Testis (tissue), 3 donors: ENCODE results near the gene SANBR. TPM values are rescaled to one million over a fixed set of nuclear protein-coding genes. Genes with fewer than 3 reads are reported as not detected.

Source experiments
- DNase-seq: peaks from one replicate; pipeline ENCODE4 v3.0.0-alpha.2; 2019
- H3K27ac ChIP-seq, 2 donors: fragments of 200-600 bp; sonication (generic); one replicate each; pipeline ENCODE4 v1.5.1; 2019
- H3K27me3 ChIP-seq: fragments of 200-600 bp; sonication (generic); one replicate; pipeline ENCODE4 v1.5.1; 2019
- H3K36me3 ChIP-seq: fragments of 200-600 bp; sonication (generic); one replicate; pipeline ENCODE4 v1.5.1; 2017; ENCODE audit warnings: low read depth; ENCODE audit errors: missing control alignments
- H3K4me1 ChIP-seq: fragments of 200-600 bp; sonication (generic); one replicate; pipeline ENCODE4 v1.5.1; 2019
- H3K4me3 ChIP-seq, 2 donors: fragments of 200-600 bp; sonication (generic); one replicate each; pipeline ENCODE4 v1.5.1; 2017 to 2019
- H3K9me3 ChIP-seq: fragments of 200-600 bp; sonication (generic); one replicate; pipeline ENCODE4 v1.5.1; 2017
- POLR2A ChIP-seq: fragments of 450-650 bp; IDR thresholded peaks from one replicate; pipeline ENCODE4 v1.6.1; 2017; ENCODE audit warnings: antibody characterized with exemption, mild to moderate bottlenecking, moderate library complexity
- WGBS, 2 donors: methylation state at CpG; one replicate each; pipeline ENCODE4 v1.1.5; 2018; 5-methylcytosine and 5-hydroxymethylcytosine counted together
- intact Hi-C: fragments of 100-400 bp; cut with DNase I; formaldehyde crosslinking; loops from one replicate; pipeline ENCODE4 v1.15.1; 2023; ENCODE audit warnings: low total_unique reads
- polyA plus RNA-seq: library from polyadenylated mRNA; stranded (reverse); fragments of 350-450 nt; fragmentation: Illumina TruSeq; extraction: RNeasy Lipid Tissue Mini Kit (QIAGEN cat#74804); gene quantifications from one replicate; pipeline ENCODE4 v1.2.3, GENCODE V29; 2014; ENCODE audit warnings: low read depth, low replicate concordance; ENCODE audit not compliant: insufficient read depth
- total RNA-seq, 2 donors: library from RNA; depleted of rRNA; stranded (reverse); fragments of >200 nt; gene quantifications; one replicate each; pipeline ENCODE4 v1.2.3, GENCODE V29; 2016
- TF ChIP-seq, protein P1 (sequence below), 3 experiments: fragments of 450-650 bp in 2 of 3; fragments of 200-600 bp in 1 of 3; sonication (generic) in 1 of 3; IDR thresholded peaks; one replicate each; pipeline ENCODE4 v1.5.1; 2016 to 2019; ENCODE audit warnings: antibody characterized with exemption in 3 of 3, mild to moderate bottlenecking in 2 of 3, moderate library complexity in 1 of 3

SANBR gene
- total and polyA plus RNA-seq, 3 donors from 2014 or later: 9.4 to 12.4 (median 11.1) TPM

GRCh38 chr2:61074100-61074499, 8.4 kb downstream of the SANBR start:
- Histone ChIP-seq H3K4me1 (no peaks in the 10 kb centered on the region), H3K36me3 (no peaks in the 10 kb centered on the region), H3K27ac (no peak overlapping the region), H3K9me3 (no peaks in the 10 kb centered on the region), H3K4me3 (no peak overlapping the region), H3K27me3 (no peaks in the 10 kb centered on the region)
- 93 to 100% methylated on average over 1 of the region's 1 CpG for WGBS, 2 donors
- no peak for DNase-seq
- intact Hi-C loops: no loop called here
- no peak for TF ChIP-seq POLR2A
- TF ChIP-seq, protein P1, sequence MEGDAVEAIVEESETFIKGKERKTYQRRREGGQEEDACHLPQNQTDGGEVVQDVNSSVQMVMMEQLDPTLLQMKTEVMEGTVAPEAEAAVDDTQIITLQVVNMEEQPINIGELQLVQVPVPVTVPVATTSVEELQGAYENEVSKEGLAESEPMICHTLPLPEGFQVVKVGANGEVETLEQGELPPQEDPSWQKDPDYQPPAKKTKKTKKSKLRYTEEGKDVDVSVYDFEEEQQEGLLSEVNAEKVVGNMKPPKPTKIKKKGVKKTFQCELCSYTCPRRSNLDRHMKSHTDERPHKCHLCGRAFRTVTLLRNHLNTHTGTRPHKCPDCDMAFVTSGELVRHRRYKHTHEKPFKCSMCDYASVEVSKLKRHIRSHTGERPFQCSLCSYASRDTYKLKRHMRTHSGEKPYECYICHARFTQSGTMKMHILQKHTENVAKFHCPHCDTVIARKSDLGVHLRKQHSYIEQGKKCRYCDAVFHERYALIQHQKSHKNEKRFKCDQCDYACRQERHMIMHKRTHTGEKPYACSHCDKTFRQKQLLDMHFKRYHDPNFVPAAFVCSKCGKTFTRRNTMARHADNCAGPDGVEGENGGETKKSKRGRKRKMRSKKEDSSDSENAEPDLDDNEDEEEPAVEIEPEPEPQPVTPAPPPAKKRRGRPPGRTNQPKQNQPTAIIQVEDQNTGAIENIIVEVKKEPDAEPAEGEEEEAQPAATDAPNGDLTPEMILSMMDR (IDR thresholded peaks at IDR 0.05): no peak

DNA sequence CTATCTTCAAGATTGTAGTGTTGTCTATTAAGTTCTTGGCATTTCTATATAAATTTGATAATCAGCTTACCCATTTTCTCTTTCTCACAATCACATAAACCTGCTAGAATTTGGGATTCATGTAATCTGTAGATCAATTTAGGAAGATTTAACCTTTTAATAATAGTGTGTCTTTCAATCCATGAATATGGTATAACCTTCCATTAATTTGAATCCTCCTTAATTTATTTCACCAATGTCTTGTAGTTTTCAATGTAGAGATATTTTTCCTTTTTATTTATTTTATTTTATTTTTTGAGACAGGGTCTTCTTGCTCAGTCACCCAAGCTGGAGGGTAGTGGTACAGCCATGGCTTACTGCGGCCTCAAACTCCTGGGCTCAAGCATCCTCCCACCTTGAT, 20.2 kb downstream of the SANBR start:
- no peak for TF ChIP-seq POLR2A
- TF ChIP-seq, protein P1 (IDR thresholded peaks at IDR 0.05): no peak
- no peaks in the 10 kb centered on the region for H3K4me1 ChIP-seq
- H3K36me3 ChIP-seq: no peaks in the 10 kb centered on the region
- intact Hi-C loops: no loop called here
- no peak overlapping the region for H3K4me3 ChIP-seq
- DNase-seq: no peak
- no peaks in the 10 kb centered on the region for H3K27me3 ChIP-seq
- H3K9me3 ChIP-seq: no peaks in the 10 kb centered on the region
- 97 to 100% methylated on average over 1 of the region's 1 CpG for WGBS, 2 donors
- H3K27ac ChIP-seq: no peak overlapping the region

DNA sequence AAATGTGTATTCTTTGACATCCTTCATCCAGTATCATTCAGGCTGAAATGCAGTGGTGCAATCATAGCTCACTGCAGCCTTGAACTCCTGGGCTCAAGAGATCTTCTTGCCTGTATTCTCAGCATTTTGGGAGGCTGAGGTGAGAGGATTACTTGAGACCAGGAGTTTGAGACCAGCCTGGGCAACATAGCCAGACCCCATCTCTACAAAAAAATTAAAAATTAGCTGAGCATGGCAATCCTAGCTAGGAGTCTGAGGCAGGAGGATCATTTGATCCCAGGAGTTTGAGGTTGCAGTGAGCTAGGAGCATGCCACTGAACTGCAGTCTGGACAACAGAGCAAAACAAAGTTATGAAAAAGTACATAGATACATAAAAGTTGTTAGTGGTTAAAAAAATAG, 24.1 kb downstream of the SANBR start:
- DNase-seq: no peak
- Histone ChIP-seq H3K36me3 (no peaks in the 10 kb centered on the region), H3K27me3 (no peaks in the 10 kb centered on the region), H3K27ac (no peak overlapping the region), H3K4me3 (no peak overlapping the region), H3K4me1 (no peaks in the 10 kb centered on the region), H3K9me3 (no peaks in the 10 kb centered on the region)
- TF ChIP-seq POLR2A: no peak
- TF ChIP-seq, protein P1 (IDR thresholded peaks at IDR 0.05): no peak
- intact Hi-C loops: no loop called here

DNA sequence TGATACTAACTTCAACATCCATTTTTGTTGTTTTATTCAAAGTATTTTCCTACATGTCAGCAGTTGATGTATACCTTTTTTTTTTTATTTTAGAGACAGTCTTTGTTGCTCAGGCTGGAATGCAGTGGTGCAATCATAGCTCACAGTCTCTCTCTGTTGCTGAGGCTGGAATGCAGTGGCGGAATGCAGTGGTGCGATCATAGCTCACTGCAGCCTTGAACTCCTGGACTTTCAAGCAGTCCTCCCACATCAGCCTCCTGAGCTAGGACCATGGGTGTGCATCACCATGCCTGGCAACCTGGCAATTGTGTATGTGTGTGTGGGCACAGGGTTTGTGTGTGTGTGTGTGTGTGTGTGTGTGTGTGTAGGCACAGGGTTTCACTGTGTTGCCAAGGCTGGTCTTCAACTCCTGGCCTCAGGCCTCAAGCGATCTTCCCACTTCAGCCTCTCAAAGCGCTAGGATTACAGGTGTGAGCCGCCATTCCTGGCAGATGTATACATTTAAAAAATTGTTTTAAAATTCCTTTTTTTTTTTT, 24.8 kb downstream of the SANBR start:
- no peak for TF ChIP-seq POLR2A
- TF ChIP-seq, protein P1 (IDR thresholded peaks at IDR 0.05): no peak
- whole genome bisulfite sequencing, 2 donors: 60 to 68% methylated on average over 5 of the region's 5 CpGs
- no peak overlapping the region for H3K27ac ChIP-seq
- no peaks in the 10 kb centered on the region for H3K36me3 ChIP-seq
- no peaks in the 10 kb centered on the region for H3K4me1 ChIP-seq
- H3K4me3 ChIP-seq: no peak overlapping the region
- H3K9me3 ChIP-seq: no peaks in the 10 kb centered on the region
- intact Hi-C loops: no loop called here
- H3K27me3 ChIP-seq: no peaks in the 10 kb centered on the region
- DNase-seq: no peak

- H3K27me3 ChIP-seq: no peaks in the 10 kb centered on the region
- DNase-seq: no peak
- no peak overlapping the region for H3K27ac ChIP-seq
- WGBS, 2 donors: 79 to 88% methylated on average over 8 of the region's 8 CpGs
- no peaks in the 10 kb centered on the region for H3K4me1 ChIP-seq
- no peaks in the 10 kb centered on the region for H3K36me3 ChIP-seq
- intact Hi-C loops: no loop called here
- H3K4me3 ChIP-seq: no peak overlapping the region
- no peaks in the 10 kb centered on the region for H3K9me3 ChIP-seq
- TF ChIP-seq, protein P1 (IDR thresholded peaks at IDR 0.05): no peak
- no peak for TF ChIP-seq POLR2A
These were observed 25.8 kb downstream of the SANBR start for GRCh38 chr2:61091485-61091884.
